Neutrophil (primary cell): Measurements from ENCODE around the gene S100A8.

ENCODE experiments used
- H3K27ac ChIP-seq: fragments of 200-600 bp; sonication (generic); 2 replicates; pipeline ENCODE4 v1.5.1; 2016; ENCODE audit warnings: mild to moderate bottlenecking, moderate library complexity
- H3K27me3 ChIP-seq: fragments of 200-600 bp; sonication (generic); 2 replicates; pipeline ENCODE4 v1.6.0; 2016; ENCODE audit warnings: mild to moderate bottlenecking
- H3K36me3 ChIP-seq: fragments of 200-600 bp; sonication (generic); 2 replicates; pipeline ENCODE4 v1.5.1; 2017
- H3K4me1 ChIP-seq, 2 experiments: fragments of 200-600 bp in 1 of 2; sonication (generic) in 1 of 2; 1 replicate in 1 of 2; 2 replicates in 1 of 2; pipeline versions ENCODE4 v1.5.1 to v1.6.1; 2013 to 2016; ENCODE audit warnings: low read depth in 1 of 2, low read length in 1 of 2, mild to moderate bottlenecking in 1 of 2, moderate library complexity in 1 of 2; ENCODE audit not compliant: control insufficient read depth in 1 of 2, insufficient read depth in 1 of 2
- H3K4me3 ChIP-seq, 2 experiments: fragments of 200-600 bp in 1 of 2; sonication (generic) in 1 of 2; 1 replicate in 1 of 2; 2 replicates in 1 of 2; pipeline ENCODE4 v1.5.1; 2013 to 2016; ENCODE audit warnings: low read depth in 1 of 2, low read length in 1 of 2, mild to moderate bottlenecking in 1 of 2, moderate library complexity in 1 of 2
- H3K9me3 ChIP-seq: fragments of 200-600 bp; sonication (generic); 2 replicates; pipeline ENCODE4 v1.5.1; 2016
- TF ChIP-seq, protein P1 (sequence below): fragments of 200-600 bp; sonication (generic); IDR thresholded peaks from 2 replicates; pipeline ENCODE4 v1.5.1; 2016; ENCODE audit warnings: antibody characterized with exemption

Gene S100A8

DNA sequence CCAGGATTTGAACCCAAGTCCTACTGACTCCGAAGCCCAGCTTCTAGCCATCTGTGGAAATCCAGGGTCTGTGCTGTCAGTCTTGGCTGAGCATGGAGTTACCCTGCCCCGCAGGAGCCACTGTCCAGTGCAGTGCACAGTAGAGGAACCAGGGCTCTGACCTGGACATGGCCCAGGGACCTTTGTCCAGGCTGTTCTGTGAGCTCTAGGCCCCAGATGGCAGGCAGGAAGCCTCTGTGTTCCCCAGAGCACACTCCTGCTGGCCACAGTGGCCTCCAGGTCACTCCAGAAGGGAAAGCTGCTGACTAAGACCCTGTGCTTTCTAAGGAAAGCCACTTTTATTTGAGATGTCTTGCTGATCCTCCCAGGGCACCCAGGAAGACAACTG is 39.3 kb upstream of the S100A8 start:
- peaks cover 73% of the 10 kb centered on the region for H3K27me3 ChIP-seq
- TF ChIP-seq, protein P1, sequence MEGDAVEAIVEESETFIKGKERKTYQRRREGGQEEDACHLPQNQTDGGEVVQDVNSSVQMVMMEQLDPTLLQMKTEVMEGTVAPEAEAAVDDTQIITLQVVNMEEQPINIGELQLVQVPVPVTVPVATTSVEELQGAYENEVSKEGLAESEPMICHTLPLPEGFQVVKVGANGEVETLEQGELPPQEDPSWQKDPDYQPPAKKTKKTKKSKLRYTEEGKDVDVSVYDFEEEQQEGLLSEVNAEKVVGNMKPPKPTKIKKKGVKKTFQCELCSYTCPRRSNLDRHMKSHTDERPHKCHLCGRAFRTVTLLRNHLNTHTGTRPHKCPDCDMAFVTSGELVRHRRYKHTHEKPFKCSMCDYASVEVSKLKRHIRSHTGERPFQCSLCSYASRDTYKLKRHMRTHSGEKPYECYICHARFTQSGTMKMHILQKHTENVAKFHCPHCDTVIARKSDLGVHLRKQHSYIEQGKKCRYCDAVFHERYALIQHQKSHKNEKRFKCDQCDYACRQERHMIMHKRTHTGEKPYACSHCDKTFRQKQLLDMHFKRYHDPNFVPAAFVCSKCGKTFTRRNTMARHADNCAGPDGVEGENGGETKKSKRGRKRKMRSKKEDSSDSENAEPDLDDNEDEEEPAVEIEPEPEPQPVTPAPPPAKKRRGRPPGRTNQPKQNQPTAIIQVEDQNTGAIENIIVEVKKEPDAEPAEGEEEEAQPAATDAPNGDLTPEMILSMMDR = no peak
- H3K9me3 ChIP-seq = no peaks in the 10 kb centered on the region
- H3K4me1 ChIP-seq = no peaks in the 10 kb centered on the region
- no peaks in the 10 kb centered on the region for H3K36me3 ChIP-seq
- no peak overlapping the region for H3K4me3 ChIP-seq
- H3K27ac ChIP-seq = no peak overlapping the region

DNA sequence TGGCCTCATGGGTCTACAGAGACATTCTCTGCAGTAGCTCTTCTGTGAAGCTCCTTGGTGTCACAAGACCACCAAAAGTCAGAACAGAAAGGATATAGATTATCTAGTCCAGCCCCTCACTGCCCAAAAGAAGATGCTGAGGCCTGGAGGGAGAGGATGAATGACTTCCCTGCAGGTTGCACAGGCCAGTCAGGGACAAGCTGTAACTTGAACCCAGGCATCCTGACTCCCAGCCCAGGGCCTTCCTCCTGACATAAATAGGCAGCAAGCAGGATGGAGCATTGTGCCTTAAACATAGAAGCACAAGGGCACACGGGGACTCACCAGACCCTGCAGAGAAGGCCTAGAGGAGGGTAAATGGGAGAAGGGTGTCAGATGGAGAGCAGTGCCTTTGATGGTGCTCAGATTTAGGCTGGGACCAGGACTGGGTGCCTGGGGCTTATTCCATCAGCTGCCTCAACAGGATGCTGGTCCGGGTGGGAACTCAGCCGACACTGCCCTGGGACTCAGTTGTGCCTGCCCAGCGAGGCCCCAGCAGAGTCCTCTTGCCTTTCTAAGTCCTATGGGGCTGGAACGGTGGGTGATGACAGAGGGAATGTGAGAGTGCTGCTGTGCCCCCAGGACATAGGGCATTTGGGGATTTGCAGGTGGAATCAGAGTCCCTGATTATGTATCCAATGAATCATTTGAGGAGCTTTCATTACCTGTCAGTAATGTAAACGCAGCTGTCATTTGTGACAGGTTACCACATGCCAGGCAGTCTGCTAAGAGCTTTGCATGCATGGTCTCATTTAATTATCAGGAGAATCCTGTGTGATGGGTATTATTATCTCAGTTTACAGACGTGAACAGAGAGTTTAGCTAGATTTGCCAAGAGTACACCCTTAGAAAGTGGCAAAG is 38.6 kb upstream of the S100A8 start:
- Histone ChIP-seq H3K4me3 (no peak overlapping the region), H3K9me3 (no peaks in the 10 kb centered on the region), H3K4me1 (no peaks in the 10 kb centered on the region), H3K27ac (no peak overlapping the region), H3K36me3 (no peaks in the 10 kb centered on the region), H3K27me3 (peaks cover 73% of the 10 kb centered on the region)
- TF ChIP-seq, protein P1 = no peak

DNA sequence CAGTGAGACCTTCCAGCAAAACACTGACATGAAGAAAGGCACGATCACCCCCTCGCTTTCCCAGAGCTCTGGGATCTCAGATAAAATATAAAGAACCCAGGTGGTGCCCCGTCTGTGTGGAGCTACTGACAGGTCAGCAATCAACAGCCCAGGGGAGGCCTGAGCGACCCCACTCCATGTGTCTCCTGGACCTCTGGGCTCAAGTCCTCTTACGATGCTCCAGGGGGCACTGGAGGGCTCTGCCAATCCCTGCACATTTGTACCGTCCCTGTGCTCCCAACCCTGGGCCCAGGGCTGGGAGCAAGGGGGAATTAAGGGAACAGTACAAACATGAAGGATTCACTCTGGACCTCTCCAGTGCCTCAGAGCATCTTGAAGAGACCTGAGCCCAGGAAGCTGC is 37.9 kb upstream of the S100A8 start:
- Histone ChIP-seq H3K27me3 (peaks cover 73% of the 10 kb centered on the region), H3K36me3 (no peaks in the 10 kb centered on the region), H3K4me1 (no peaks in the 10 kb centered on the region), H3K4me3 (no peak overlapping the region), H3K27ac (no peak overlapping the region), H3K9me3 (no peaks in the 10 kb centered on the region)
- TF ChIP-seq, protein P1 = no peak

DNA sequence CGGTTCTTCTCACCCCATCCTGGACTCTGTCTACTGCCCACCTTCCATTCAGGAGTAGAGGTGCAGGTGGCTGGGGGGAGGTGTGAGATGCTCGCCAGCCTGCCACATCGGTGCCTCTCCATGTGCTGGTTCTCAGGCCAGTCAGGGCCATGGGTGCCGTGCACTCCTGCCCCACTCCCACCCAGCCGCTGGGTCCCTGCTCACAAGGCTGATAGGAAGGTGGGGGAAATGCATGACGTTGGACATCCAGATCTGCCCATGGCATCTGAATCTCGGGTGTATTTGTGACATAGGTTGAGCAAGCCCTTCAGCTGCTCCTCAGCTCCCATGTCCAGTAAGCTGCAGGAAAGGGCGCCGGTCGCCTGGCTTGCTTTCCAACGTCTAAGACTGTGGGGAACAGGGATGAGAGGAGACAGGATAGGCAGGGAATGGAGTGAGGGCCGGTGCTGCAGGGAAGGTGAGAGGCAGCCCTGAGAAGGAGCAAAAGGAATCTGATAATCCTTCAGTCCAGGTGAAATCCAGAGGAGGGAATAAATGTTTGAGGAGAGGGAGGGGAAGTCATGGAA is 37.3 kb upstream of the S100A8 start:
- TF ChIP-seq, protein P1 = no peak
- Histone ChIP-seq H3K9me3 (no peaks in the 10 kb centered on the region), H3K4me3 (no peak overlapping the region), H3K4me1 (no peaks in the 10 kb centered on the region), H3K27me3 (peaks cover 72% of the 10 kb centered on the region), H3K36me3 (no peaks in the 10 kb centered on the region), H3K27ac (no peak overlapping the region)

DNA sequence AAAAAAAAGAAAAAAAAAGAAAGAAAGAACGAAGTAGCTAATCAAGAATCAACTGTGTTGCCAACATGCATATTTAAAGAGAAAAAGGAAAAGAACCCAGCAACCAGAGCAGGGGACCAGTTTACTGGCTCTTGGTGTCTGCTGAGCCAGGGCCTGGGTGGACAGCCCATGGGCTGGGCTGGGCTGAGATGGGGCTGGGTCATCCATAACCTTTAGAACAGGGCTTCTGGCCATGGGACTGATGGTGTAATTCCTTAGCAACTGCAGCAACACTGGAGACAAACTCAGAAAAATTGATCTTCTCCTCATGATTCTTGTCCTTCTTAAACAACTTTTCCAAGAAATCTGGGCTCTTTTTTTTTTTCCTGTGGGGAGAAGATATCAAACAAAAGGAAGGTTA is 35.9 kb upstream of the S100A8 start:
- H3K27me3 ChIP-seq = peaks cover 70% of the 10 kb centered on the region
- H3K4me1 ChIP-seq = no peaks in the 10 kb centered on the region

More for the DNA sequence above, 35.9 kb upstream of the S100A8 start:
- TF ChIP-seq, protein P1 = no peak
- Histone ChIP-seq H3K9me3 (no peaks in the 10 kb centered on the region), H3K27ac (no peak overlapping the region), H3K36me3 (no peaks in the 10 kb centered on the region), H3K4me3 (no peak overlapping the region)
